ENCODE results near the gene CHP1.
"Not testable (repeated sequence)": the region's sequence is repeated elsewhere in the genome, so short reads cannot be mapped to it uniquely, and the experiment has no call there.

The CHP1 gene

DNA sequence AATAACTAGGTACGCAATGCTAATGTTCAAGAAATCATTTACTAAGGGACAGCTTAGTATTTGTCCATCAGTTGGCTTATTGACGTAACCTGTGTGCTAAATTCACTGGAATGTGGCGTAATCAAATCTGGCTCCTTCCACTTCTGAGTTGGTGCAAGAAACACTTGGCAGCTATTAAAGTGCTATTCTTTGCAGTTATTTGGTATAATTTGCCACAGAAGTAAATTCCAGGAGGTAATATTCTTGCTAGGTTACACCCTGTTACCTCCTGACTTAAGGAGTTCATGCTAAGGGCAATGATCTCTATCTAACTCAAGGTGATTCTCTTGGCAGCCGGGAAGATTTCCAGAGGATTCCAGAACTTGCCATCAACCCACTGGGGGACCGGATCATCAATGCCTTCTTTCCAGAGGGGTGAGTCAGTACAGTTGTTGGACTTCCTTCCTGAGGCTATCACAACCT is 25.5 kb downstream of the CHP1 start:
- no peak for DNase-seq (ENCODE audit: low read depth)

DNA sequence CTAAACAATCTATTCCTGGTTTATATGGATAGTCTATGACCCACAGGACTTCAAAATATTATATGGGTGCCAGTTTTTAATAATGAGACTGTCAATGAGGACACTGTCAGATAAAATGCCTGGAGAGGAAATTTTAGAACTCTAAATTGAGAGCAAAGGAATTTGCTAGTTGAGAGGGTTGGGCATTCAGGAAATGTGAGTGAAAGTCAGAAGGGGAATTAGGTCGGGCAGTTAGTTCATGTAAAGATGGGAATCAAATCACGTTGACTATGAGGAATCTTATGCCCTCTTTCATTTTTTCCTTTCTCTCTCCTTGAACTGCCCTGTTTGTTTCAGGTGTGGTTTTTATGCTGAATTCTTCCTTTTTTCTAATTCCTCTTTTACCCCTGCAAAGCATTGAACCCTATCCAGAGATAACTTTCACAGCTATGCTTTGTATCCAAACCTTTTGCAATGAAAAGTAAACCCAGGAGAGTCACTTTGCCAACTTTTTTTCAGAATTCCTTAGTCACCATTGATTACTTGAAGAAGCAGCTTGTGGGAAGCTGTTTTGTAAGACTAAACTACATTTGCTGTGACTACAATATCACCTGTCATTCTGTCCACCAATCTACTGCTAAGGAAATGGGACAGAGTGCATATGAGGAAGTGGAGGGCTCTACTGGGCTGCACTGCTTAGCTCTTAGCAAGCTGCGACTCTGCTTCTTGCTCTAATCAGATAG is 27.8 kb downstream of the CHP1 start:
- no peak for DNase-seq (ENCODE audit: low read depth)

DNA sequence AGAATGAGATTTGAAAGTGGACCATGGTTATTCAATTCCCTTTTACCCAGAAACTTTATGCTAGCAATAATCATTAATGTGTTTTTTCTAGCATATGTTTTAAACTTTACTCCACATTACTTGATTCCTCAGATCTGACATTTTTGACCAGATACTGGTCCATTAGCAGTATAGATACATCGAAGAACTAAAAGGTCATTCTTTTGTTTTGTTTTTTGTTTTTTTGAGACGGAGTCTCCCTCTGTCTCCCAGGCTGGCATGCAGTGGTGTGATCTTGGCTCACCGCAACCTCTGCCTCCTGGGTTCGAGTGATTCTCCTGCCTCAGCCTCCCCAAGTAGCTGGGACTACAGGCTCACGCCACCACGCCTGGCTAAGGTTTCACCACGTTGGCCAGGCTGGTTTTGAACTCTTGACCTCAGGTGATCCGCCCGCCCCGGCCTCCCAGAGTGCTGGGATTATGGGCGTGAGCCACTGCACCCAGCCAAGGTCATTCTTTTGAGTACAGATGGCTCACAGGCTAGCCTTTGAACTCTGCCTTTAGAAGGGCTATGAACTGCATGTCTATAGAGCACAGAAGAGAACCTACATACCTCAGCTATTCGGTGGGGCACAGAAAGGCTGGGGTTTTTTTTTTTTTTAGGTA is 28.6 kb downstream of the CHP1 start:
- no peak for DNase-seq (ENCODE audit: low read depth)

DNA sequence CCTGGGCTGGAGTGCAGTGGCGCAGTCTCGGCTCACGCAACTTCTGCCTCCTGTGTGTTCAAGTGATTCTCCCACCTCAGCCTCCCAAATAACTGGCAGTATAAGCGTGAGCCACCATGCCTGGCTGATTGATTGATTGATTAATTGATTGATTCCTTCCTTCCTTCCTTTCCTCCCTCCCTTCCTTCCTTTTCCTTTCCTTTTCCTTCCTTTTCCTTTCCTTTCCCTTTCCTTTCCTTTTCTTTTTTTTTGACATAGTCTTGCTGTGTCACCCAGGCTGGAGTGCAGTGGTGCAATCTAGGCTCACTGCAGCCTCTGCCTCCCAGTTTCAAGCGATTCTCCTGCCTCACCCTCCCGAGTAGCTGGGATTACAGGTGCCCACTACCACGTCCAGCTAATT is 29.9 kb downstream of the CHP1 start:
- DNase-seq (ENCODE audit: low read depth) = not testable (repeated sequence)

DNA sequence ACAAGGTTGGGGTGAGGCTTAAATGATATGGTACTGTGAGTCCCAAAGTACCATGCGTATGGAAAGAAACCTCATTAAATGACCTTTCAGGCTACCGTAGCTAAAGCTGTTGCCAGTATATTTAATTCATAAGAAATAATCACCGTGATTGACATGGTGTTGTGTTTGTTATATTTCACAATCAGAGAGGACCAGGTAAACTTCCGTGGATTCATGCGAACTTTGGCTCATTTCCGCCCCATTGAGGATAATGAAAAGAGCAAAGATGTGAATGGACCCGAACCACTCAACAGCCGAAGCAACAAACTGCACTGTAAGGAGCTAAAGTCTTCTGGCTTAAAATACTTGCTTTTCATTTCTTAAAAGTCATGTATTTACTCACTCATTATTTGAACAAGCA is 31.5 kb downstream of the CHP1 start:
- DNase-seq (ENCODE audit: low read depth) = no peak

DNA sequence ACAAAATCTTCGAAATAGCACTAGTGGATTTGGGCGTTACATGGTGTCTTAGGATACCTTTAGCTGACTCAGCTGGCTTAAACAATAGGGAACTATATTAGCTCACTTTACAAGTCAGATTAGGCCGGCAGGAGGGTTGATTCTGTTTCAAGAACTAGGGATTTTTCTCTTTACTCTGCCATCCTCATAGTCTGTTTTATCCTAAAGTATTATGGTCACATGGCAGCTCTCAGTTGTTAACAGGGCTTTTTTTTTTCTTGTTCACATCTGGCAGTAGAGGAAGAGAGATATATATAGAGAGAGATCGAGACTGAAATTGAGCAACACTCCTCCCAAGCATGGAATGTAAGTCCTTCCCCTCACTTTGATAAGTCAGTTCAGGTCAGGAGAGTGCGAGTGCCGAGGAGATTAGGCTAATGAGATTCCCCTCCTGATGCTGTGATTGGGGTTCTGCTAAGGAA is 32.9 kb downstream of the CHP1 start:
- DNase-seq (ENCODE audit: low read depth) = no peak

GRCh38 chr15:41269887-41270286 is 38.8 kb downstream of the CHP1 start:
- DNase-seq (ENCODE audit: low read depth) = no peak

GRCh38 chr15:41276831-41277230 is 45.8 kb downstream of the CHP1 start:
- no peak for DNase-seq (ENCODE audit: low read depth)

DNA sequence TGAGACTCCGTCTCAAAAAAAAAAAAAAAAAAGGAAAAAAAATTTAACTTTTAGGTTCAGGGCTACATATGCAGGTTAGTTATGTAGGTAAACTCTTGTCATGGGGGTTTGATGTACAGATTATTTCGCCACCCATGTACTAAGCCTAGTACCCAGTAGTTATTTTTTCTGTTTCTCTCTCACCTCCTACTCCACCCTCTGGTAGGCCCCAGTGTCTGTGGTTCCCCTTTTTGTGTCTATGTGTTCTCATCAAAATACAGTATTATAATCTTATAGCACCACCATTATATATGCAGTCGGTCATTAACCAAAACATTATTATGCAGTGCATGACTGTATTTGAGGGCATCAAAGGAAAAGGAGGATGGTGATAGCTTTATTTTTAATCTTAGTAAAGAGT is 47.3 kb downstream of the CHP1 start:
- no peak for DNase-seq (ENCODE audit: low read depth)

DNA sequence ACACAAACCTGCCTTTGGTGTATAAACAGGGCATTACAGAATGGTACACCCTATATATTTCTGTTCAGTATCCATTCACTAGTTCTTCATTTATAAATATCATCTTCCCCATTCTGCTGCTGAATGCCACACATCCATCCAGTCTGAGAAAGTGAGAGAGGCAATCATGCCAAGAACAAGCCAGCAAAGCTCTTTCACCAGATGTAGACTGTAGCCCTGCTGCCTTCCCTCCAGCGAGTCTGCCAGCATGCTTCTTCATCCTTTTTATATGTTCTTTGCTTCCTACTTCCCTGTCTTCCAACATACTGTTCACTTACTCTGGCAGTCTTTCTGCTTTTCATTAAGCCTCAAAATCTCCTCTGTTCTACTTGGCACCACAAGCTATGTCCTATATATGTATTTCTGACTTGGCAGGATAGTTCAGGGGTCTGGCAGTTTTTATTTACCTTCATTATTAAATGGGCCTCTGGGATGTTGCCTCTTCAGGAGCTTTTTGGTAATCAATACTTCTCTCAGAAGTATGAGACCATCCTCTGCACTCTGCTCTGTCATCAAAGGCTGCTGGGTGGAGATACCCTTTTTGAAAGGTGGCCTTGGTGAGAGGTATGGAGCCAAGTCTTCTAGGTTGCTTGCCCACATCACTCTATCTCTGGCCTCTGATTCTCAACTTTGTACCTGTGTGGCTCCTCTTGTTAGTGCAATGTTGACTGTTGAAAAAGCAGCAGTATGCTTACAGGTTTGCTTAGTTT is 48.6 kb downstream of the CHP1 start:
- DNase-seq (ENCODE audit: low read depth) = no peak

DNA sequence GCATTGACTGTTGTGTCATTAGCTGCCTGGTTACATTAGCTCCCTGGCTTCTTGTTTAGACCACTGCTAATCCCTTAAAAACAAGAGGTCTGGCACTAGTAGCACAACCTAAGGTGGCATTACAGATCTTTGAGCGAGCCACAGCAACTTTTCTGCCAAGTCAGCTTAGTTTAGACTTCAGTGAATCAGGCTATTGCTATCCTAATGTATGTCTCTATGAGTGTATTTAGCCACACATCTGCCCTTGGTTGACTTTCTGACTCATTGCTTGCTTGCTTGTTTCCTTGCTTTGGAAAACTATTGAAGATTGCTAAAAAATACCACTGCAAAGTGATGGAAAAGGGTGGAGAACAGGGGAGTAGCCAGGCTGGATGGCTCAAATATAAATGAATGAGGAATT is 50.2 kb downstream of the CHP1 start:
- DNase-seq (ENCODE audit: low read depth) = no peak

- not testable (repeated sequence) for DNase-seq (ENCODE audit: low read depth)
Observed at GRCh38 chr15:41282436-41282835, 51.4 kb downstream of the CHP1 start.

GRCh38 chr15:41282980-41283652 is 52.0 kb downstream of the CHP1 start:
- DNase-seq (ENCODE audit: low read depth) = not testable (repeated sequence)

DNA sequence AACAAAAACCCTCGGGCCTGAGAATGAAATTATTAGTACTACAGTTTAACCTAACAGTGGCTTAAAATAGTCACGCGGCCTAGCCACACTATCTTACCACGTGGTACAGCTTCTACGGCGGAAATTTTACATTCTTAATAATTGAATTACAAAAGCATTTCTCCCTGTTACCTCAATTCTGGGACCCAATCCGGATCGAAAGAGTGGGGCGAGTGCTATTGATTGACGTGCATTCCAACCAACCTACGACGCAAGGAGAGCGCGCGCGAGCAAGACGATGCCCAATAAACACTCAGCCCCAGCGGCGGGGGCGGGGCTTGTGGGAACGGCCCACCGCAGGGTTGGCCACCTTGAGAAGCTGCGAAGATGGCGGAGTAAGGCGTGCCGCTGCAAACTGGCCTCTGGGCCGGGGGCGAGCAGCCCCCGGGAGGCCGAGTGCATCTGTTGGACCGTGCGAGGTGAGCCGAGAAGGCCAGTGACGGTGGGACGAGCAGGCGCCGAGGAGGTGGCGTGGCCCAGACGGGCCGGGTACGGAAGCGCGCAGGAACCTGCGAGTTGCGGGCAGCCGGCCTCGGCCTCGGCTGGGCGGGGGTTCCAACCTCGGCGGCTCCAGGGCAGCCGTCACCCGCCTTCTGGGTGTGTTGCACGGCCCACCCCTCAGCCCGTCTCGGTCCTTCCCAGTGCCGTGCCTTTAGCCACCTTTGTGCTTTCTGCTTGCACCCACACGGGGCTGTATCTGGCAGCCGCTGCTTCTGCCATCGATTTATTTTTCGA is 52.8 kb downstream of the CHP1 start:
- DNase-seq (ENCODE audit: low read depth) = peak; percentile 96

GRCh38 chr15:41284427-41285177 is 53.5 kb downstream of the CHP1 start:
- no peak for DNase-seq (ENCODE audit: low read depth)

GRCh38 chr15:41285285-41285684 is 54.2 kb downstream of the CHP1 start:
- no peak for DNase-seq (ENCODE audit: low read depth)

- DNase-seq (ENCODE audit: low read depth) = no peak
Observed at GRCh38 chr15:41286665-41287333, 55.7 kb downstream of the CHP1 start.

DNA sequence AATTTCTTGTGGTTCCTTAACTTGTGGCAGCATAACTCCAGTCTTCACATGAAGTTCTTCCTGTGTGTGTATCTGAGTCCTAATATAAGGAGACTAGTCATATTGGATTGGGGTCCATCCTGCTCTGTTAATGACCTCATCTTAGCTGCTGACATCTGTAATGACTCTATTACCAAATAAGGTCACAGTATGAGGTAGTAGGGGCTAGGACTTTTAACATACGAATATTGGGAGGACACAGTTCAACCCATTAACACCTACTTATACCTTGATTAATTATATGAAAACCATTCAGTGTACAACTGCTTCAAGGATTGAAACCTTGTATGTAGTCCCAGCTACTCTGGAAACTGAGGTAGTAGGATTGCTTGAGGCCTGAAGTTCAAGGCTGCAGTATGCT is 57.4 kb downstream of the CHP1 start:
- DNase-seq (ENCODE audit: low read depth) = no peak

DNA sequence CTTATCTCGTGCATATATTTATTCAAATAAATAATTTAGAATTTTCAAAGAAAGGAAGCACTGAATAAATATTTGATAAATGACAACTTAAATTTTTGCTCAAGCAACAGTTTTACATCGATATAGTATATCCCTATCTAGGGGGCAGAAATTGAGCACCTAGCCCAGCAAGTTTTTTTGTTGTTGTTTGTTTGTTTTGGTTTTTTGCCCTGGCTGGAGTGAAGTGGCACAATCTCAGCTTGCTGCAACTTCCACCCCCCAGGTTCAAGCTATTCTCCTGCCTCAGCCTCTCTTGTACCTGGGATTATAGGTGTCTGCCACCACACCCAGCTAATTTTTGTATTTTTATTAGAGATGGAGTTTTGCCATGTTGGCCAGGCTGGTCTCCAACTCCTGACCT is 58.9 kb downstream of the CHP1 start:
- no peak for DNase-seq (ENCODE audit: low read depth)

DNA sequence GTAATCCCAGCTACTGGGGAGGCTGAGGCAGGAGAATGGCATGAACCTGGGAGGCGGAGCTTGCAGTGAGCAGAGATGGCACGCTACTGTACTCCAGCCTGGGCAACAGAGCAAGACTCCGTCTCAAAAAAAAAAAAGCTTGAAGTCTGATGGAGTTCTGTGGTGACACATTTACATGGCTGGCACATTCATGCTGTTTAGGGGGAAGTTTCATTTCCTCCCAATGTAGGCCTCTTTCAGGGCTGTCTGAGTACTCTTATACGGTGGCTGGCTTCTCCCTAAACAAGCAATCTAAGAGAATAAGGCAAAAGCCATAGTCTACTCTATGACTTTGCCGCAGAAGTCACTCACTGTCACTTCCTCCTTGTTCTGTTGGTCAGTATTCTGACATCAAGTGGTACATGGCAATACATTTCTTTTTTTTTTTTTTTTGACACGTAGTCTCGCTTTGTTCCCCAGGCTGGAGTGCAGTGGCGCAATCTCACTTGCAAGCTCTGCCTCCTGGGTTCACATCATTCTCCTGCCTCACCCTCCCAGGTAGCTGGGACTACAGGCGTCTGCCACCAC is 60.1 kb downstream of the CHP1 start:
- no peak for DNase-seq (ENCODE audit: low read depth)

Data from stimulated activated CD8-positive, alpha-beta memory T cell treated with anti-CD3 and anti-CD28 coated beads, Interleukin-12 subunit alpha, Interleukin-12 subunit beta, amount 100 ng/mL, for 1 hour (primary cell).